ENCODE measurements around the gene PTCHD1. TPM values are rescaled to one million over a fixed set of nuclear protein-coding genes. Genes with fewer than 3 reads are reported as not detected.

Gene PTCHD1
- total and polyA plus RNA-seq, 2 of the 13 experiments (the other 11 are each of a cell fraction or from before 2014, with no cell fraction given) = not detected

GRCh38 chrX:23327104-23327503, 7.5 kb upstream of the PTCHD1 start:
- in situ Hi-C loops (cut with HindIII; ENCODE audit: extremely low pct_ligation_motif_present, low pct_unique_long_range_greater_than_20kb) = no loop called here
- POLR2A ChIA-PET = no interaction called here
- TF ChIP-seq, protein P1, sequence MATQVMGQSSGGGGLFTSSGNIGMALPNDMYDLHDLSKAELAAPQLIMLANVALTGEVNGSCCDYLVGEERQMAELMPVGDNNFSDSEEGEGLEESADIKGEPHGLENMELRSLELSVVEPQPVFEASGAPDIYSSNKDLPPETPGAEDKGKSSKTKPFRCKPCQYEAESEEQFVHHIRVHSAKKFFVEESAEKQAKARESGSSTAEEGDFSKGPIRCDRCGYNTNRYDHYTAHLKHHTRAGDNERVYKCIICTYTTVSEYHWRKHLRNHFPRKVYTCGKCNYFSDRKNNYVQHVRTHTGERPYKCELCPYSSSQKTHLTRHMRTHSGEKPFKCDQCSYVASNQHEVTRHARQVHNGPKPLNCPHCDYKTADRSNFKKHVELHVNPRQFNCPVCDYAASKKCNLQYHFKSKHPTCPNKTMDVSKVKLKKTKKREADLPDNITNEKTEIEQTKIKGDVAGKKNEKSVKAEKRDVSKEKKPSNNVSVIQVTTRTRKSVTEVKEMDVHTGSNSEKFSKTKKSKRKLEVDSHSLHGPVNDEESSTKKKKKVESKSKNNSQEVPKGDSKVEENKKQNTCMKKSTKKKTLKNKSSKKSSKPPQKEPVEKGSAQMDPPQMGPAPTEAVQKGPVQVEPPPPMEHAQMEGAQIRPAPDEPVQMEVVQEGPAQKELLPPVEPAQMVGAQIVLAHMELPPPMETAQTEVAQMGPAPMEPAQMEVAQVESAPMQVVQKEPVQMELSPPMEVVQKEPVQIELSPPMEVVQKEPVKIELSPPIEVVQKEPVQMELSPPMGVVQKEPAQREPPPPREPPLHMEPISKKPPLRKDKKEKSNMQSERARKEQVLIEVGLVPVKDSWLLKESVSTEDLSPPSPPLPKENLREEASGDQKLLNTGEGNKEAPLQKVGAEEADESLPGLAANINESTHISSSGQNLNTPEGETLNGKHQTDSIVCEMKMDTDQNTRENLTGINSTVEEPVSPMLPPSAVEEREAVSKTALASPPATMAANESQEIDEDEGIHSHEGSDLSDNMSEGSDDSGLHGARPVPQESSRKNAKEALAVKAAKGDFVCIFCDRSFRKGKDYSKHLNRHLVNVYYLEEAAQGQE (IDR thresholded peaks at IDR 0.05; ENCODE audit: borderline replicate concordance in 1 of 2, low read depth in 1 of 2, low read length in 2 of 2) = peak in 1 of 2 experiments; percentile 84; a peak in 2 of 4 replicates
- TF ChIP-seq SMAD9 (CRISPR knock-in tag; IDR thresholded peaks at IDR 0.05) = no peak
- no peak for TF ChIP-seq ZMYM2 (CRISPR knock-in tag; IDR thresholded peaks at IDR 0.05)
- Histone ChIP-seq H3K9ac (ENCODE audit: insufficient read depth, low read depth, low read length) (no peak overlapping the region), H3K36me3 (replicated peaks in 1 of 2; ENCODE audit: control insufficient read depth in 1 of 2, insufficient read depth in 2 of 2, low read length in 2 of 2) (no peaks in the 10 kb centered on the region), H3K4me3 (replicated peaks in 1 of 3; ENCODE audit: insufficient read depth in 1 of 3, low read depth in 2 of 3, low read length in 3 of 3) (no peak overlapping the region), H3K27ac (ENCODE audit: extremely low read length, insufficient read depth, low read length) (no peak overlapping the region), H2AFZ (ENCODE audit: low read length) (no peak overlapping the region), H3K9me3 (ENCODE audit: low read length) (no peaks in the 10 kb centered on the region), H3K79me2 (ENCODE audit: insufficient read depth, low read length) (no peaks in the 10 kb centered on the region), H3K4me2 (ENCODE audit: low read depth, low read length) (no peak overlapping the region), H4K20me1 (ENCODE audit: insufficient read depth, low read length) (no peaks in the 10 kb centered on the region), H3K27me3 (ENCODE audit: control insufficient read depth in 1 of 2, insufficient read depth in 2 of 2, low read length in 2 of 2) (peaks cover 0 to 4% of the 10 kb centered on the region in 2 experiments; a peak in 1 of 5 replicates), H3K4me1 (ENCODE audit: insufficient read depth, low read length) (no peaks in the 10 kb centered on the region)
- FAIRE-seq = no peak
- intact Hi-C loops (cut with micrococcal nuclease; ENCODE audit: unreplicated experiment) = no loop called here
- no peak for ATAC-seq
- CTCF ChIA-PET (ENCODE audit: low intra/inter-chr PET ratio, low total read pairs) = no interaction called here
- no peak for DNase-seq (ENCODE audit: low spot score)
- 0% methylated on average over 2 of the region's 2 CpGs for WGBS (ENCODE audit: low lambda C conversion rate)
- no TSS peak for BruUV-seq (replicated peaks)

- Histone ChIP-seq H3K4me2 (ENCODE audit: low read depth, low read length) (no peak overlapping the region), H3K4me1 (ENCODE audit: insufficient read depth, low read length) (no peaks in the 10 kb centered on the region), H3K36me3 (replicated peaks in 1 of 2; ENCODE audit: control insufficient read depth in 1 of 2, insufficient read depth in 2 of 2, low read length in 2 of 2) (no peaks in the 10 kb centered on the region), H3K9me3 (ENCODE audit: low read length) (no peaks in the 10 kb centered on the region), H4K20me1 (ENCODE audit: insufficient read depth, low read length) (no peaks in the 10 kb centered on the region), H3K9ac (ENCODE audit: insufficient read depth, low read depth, low read length) (no peak overlapping the region), H3K27me3 (ENCODE audit: control insufficient read depth in 1 of 2, insufficient read depth in 2 of 2, low read length in 2 of 2) (peaks cover 0 to 6% of the 10 kb centered on the region in 2 experiments; a peak in 2 of 5 replicates), H3K79me2 (ENCODE audit: insufficient read depth, low read length) (no peaks in the 10 kb centered on the region), H3K4me3 (replicated peaks in 1 of 3; ENCODE audit: insufficient read depth in 1 of 3, low read depth in 2 of 3, low read length in 3 of 3) (no peak overlapping the region), H3K27ac (ENCODE audit: extremely low read length, insufficient read depth, low read length) (no peak overlapping the region), H2AFZ (ENCODE audit: low read length) (no peak overlapping the region)
- ChIA-PET CTCF (ENCODE audit: low intra/inter-chr PET ratio, low total read pairs) (no interaction called here), POLR2A (no interaction called here)
- intact Hi-C loops (cut with micrococcal nuclease; ENCODE audit: unreplicated experiment) = no loop called here
- DNase-seq (ENCODE audit: low spot score) (no peak), ATAC-seq (no peak), FAIRE-seq (no peak)
- BruUV-seq (replicated peaks) = no TSS peak
- TF ChIP-seq FOXO1 (CRISPR knock-in tag; IDR thresholded peaks at IDR 0.05) = no peak
- in situ Hi-C loops (cut with HindIII; ENCODE audit: extremely low pct_ligation_motif_present, low pct_unique_long_range_greater_than_20kb) = no loop called here
- WGBS (ENCODE audit: low lambda C conversion rate) = no CpG with 5 or more reads among the region's 11 CpGs
Observed at GRCh38 chrX:23331701-23332100, 2.9 kb upstream of the PTCHD1 start.
